Myometrial cell (primary cell): ENCODE measurements around the gene MAP2. TPM values are rescaled to one million over a fixed set of nuclear protein-coding genes. Genes with fewer than 3 reads are reported as not detected.

Source experiments
- total RNA-seq: library from RNA; depleted of rRNA; stranded (reverse); fragments of >200 nt; gene quantifications from 2 replicates; pipeline ENCODE4 v1.2.3, GENCODE V29; 2015

MAP2 gene
- 23.6 and 26.2 TPM in 2 replicates for total RNA-seq

GRCh38 chr2:209423562-209424198 is at the start of gene MAP2:
MAP2 (plus strand) TSS chr2:209424047; CDS start chr2:209653171, 229,124 bp downstream.

GRCh38 chr2:209771474-209772289 is 347.8 kb downstream of the MAP2 start, which contains the start of gene UNC80:
UNC80 (plus strand) TSS chr2:209771832; CDS start chr2:209772073, 241 bp downstream.

